BLaER1 (cell line): ENCODE measurements around the gene CNIH3.

Source experiments
- H3K27ac ChIP-seq: shearing (Covaris generic); formaldehyde crosslinking; 2 replicates; pipeline ENCODE4 v1.8.1; 2022
- H3K27me3 ChIP-seq: shearing (Covaris generic); formaldehyde crosslinking; 2 replicates; pipeline ENCODE4 v1.8.1; 2022
- H3K36me3 ChIP-seq: shearing (Covaris generic); formaldehyde crosslinking; 2 replicates; pipeline ENCODE4 v1.8.1; 2022
- H3K4me1 ChIP-seq: shearing (Covaris generic); formaldehyde crosslinking; 2 replicates; pipeline ENCODE4 v1.8.1; 2022
- H3K4me2 ChIP-seq: shearing (Covaris generic); formaldehyde crosslinking; 2 replicates; pipeline ENCODE4 v1.8.1; 2022
- H3K4me3 ChIP-seq: shearing (Covaris generic); formaldehyde crosslinking; 2 replicates; pipeline ENCODE4 v1.8.1; 2022
- H3K9ac ChIP-seq: shearing (Covaris generic); formaldehyde crosslinking; 2 replicates; pipeline ENCODE4 v1.8.1; 2022
- H3K9me3 ChIP-seq: shearing (Covaris generic); formaldehyde crosslinking; 2 replicates; pipeline ENCODE4 v1.8.1; 2022
- H4K20me1 ChIP-seq: shearing (Covaris generic); formaldehyde crosslinking; 2 replicates; pipeline ENCODE4 v1.8.1; 2022
- Cebpa-rat ChIP-seq: shearing (Covaris generic); IDR thresholded peaks from 2 replicates; pipeline ENCODE4 v1.8.1; 2022

Gene CNIH3

DNA sequence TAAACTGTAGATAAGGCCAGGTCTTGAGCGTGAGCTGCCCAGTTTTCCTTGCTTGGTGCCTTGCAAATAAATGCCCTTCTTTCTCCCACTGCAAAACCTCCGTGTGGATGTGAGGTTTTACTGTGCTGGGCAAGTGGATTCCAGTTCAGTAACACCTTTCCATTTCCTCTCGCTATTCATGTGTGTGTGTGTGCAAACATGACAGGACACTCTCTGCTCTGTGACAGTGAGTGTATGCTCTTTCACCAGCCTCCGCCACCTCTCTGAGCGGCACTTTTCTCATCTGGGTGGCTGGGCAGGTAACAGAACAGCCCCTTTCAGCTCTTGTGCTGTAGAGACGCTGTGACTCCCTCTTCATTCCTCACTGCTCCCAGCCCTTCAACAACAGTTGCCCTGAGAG, 23.9 kb downstream of the CNIH3 start:
- Histone ChIP-seq H3K27me3 (no peaks in the 10 kb centered on the region), H3K27ac (no peak overlapping the region), H3K4me2 (peak overlapping the region; percentile 85), H3K9ac (no peak overlapping the region), H3K9me3 (no peaks in the 10 kb centered on the region), H3K36me3 (no peaks in the 10 kb centered on the region), H3K4me3 (no peak overlapping the region), H3K4me1 (peaks cover 37% of the 10 kb centered on the region), H4K20me1 (no peaks in the 10 kb centered on the region)
- TF ChIP-seq Cebpa-rat: no peak

DNA sequence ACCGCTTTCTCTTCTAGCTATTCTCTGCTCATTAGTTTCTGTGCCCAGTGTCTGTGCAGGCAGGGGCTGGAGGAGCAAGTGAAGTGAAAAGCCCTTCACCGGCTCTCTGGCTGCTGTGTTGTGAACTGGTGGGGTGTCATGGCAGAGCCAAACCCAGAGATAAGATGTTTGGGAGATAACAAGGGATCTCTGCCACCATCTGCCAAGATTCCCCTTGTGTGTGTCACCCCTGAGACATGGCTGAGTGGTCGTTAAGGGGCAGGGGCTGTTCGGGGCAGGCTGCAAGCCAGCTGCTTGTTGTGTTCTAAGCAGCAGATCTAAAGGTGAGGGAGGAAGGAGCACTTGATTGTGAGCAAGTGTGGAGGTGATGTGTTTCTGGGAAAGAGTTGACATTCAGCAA, 24.5 kb downstream of the CNIH3 start:
- H3K36me3 ChIP-seq: no peaks in the 10 kb centered on the region
- peak overlapping the region; percentile 85 for H3K4me2 ChIP-seq
- H3K27me3 ChIP-seq: no peaks in the 10 kb centered on the region
- peaks cover 37% of the 10 kb centered on the region for H3K4me1 ChIP-seq
- H3K27ac ChIP-seq: no peak overlapping the region
- H4K20me1 ChIP-seq: no peaks in the 10 kb centered on the region
- H3K9ac ChIP-seq: no peak overlapping the region
- no peaks in the 10 kb centered on the region for H3K9me3 ChIP-seq
- TF ChIP-seq Cebpa-rat: no peak
- peak overlapping the region; percentile 4; the same call in 1 of the 2 replicates for H3K4me3 ChIP-seq

GRCh38 chr1:224641030-224641429, 24.9 kb downstream of the CNIH3 start:
- H3K9ac ChIP-seq: no peak overlapping the region

GRCh38 chr1:224643653-224644052, 27.5 kb downstream of the CNIH3 start:
- Histone ChIP-seq H3K27ac (no peak overlapping the region), H3K36me3 (no peaks in the 10 kb centered on the region), H3K9me3 (no peaks in the 10 kb centered on the region), H3K4me3 (no peak overlapping the region), H3K27me3 (no peaks in the 10 kb centered on the region), H3K9ac (no peak overlapping the region), H4K20me1 (no peaks in the 10 kb centered on the region), H3K4me1 (peaks cover 26% of the 10 kb centered on the region), H3K4me2 (no peak overlapping the region)
- no peak for TF ChIP-seq Cebpa-rat

More at GRCh38 chr1:224641030-224641429, 24.9 kb downstream of the CNIH3 start:
- H3K4me1 ChIP-seq: peaks cover 37% of the 10 kb centered on the region
- no peaks in the 10 kb centered on the region for H3K36me3 ChIP-seq
- H4K20me1 ChIP-seq: no peaks in the 10 kb centered on the region
- H3K4me2 ChIP-seq: peak overlapping the region; percentile 85
- H3K27me3 ChIP-seq: no peaks in the 10 kb centered on the region
- H3K4me3 ChIP-seq: peak overlapping the region; percentile 4; the same call in 1 of the 2 replicates
- H3K27ac ChIP-seq: no peak overlapping the region
- TF ChIP-seq Cebpa-rat: no peak
- no peaks in the 10 kb centered on the region for H3K9me3 ChIP-seq

GRCh38 chr1:224644553-224645154, 28.5 kb downstream of the CNIH3 start:
- H3K9me3 ChIP-seq: no peaks in the 10 kb centered on the region

GRCh38 chr1:224647449-224647848, 31.3 kb downstream of the CNIH3 start:
- Histone ChIP-seq H3K4me1 (no peaks in the 10 kb centered on the region), H3K4me2 (no peak overlapping the region), H3K9ac (no peak overlapping the region), H3K9me3 (no peaks in the 10 kb centered on the region), H3K4me3 (no peak overlapping the region), H4K20me1 (no peaks in the 10 kb centered on the region), H3K27ac (no peak overlapping the region), H3K36me3 (no peaks in the 10 kb centered on the region), H3K27me3 (no peaks in the 10 kb centered on the region)
- TF ChIP-seq Cebpa-rat: no peak

More at GRCh38 chr1:224644553-224645154, 28.5 kb downstream of the CNIH3 start:
- no peak for TF ChIP-seq Cebpa-rat
- H3K36me3 ChIP-seq: no peaks in the 10 kb centered on the region
- H3K9ac ChIP-seq: no peak overlapping the region
- H3K27ac ChIP-seq: no peak overlapping the region
- H3K4me1 ChIP-seq: peaks cover 26% of the 10 kb centered on the region
- H4K20me1 ChIP-seq: no peaks in the 10 kb centered on the region
- no peaks in the 10 kb centered on the region for H3K27me3 ChIP-seq
- H3K4me2 ChIP-seq: no peak overlapping the region
- no peak overlapping the region for H3K4me3 ChIP-seq

- no peaks in the 10 kb centered on the region for H3K9me3 ChIP-seq
- H3K9ac ChIP-seq: no peak overlapping the region
- no peaks in the 10 kb centered on the region for H3K36me3 ChIP-seq
- H3K4me1 ChIP-seq: no peaks in the 10 kb centered on the region
- H3K27ac ChIP-seq: no peak overlapping the region
- no peak for TF ChIP-seq Cebpa-rat
- no peak overlapping the region for H3K4me3 ChIP-seq
- no peaks in the 10 kb centered on the region for H3K27me3 ChIP-seq
- H3K4me2 ChIP-seq: no peak overlapping the region
- no peaks in the 10 kb centered on the region for H4K20me1 ChIP-seq
Measured at GRCh38 chr1:224650290-224650689, 34.2 kb downstream of the CNIH3 start.

GRCh38 chr1:224651188-224651587, 35.1 kb downstream of the CNIH3 start:
- no peak for TF ChIP-seq Cebpa-rat
- H4K20me1 ChIP-seq: no peaks in the 10 kb centered on the region
- no peaks in the 10 kb centered on the region for H3K4me1 ChIP-seq
- H3K9me3 ChIP-seq: no peaks in the 10 kb centered on the region
- H3K36me3 ChIP-seq: no peaks in the 10 kb centered on the region
- H3K9ac ChIP-seq: no peak overlapping the region
- no peaks in the 10 kb centered on the region for H3K27me3 ChIP-seq
- H3K4me2 ChIP-seq: no peak overlapping the region
- no peak overlapping the region for H3K4me3 ChIP-seq
- H3K27ac ChIP-seq: no peak overlapping the region

GRCh38 chr1:224656392-224656791, 40.3 kb downstream of the CNIH3 start:
- Histone ChIP-seq H3K9ac (no peak overlapping the region), H3K36me3 (no peaks in the 10 kb centered on the region), H3K27me3 (no peaks in the 10 kb centered on the region), H3K4me2 (no peak overlapping the region), H3K27ac (no peak overlapping the region), H4K20me1 (no peaks in the 10 kb centered on the region), H3K4me1 (no peaks in the 10 kb centered on the region), H3K4me3 (no peak overlapping the region), H3K9me3 (no peaks in the 10 kb centered on the region)
- TF ChIP-seq Cebpa-rat: no peak

DNA sequence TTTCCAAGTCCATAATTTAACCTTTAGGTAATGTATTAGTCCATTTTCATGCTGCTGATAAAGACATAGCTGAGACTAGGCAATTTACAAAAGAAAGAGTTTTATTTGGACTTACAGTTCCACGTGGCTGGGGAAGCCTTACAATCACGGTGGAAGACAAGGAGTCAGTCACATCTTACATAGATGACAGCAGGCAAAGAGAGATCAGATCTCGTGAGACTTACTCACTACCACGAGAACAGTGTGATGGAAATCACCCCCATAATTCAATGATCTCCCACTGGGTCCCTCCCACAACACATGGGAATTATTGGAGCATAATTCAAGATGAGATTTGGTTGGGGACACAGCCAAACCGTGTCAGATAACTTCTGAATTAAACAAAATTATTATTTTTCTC, 44.0 kb downstream of the CNIH3 start:
- Histone ChIP-seq H3K27ac (no peak overlapping the region), H3K9me3 (no peaks in the 10 kb centered on the region), H4K20me1 (no peaks in the 10 kb centered on the region), H3K9ac (no peak overlapping the region), H3K27me3 (no peaks in the 10 kb centered on the region), H3K4me3 (no peak overlapping the region), H3K36me3 (no peaks in the 10 kb centered on the region), H3K4me1 (no peaks in the 10 kb centered on the region), H3K4me2 (no peak overlapping the region)
- TF ChIP-seq Cebpa-rat: no peak

DNA sequence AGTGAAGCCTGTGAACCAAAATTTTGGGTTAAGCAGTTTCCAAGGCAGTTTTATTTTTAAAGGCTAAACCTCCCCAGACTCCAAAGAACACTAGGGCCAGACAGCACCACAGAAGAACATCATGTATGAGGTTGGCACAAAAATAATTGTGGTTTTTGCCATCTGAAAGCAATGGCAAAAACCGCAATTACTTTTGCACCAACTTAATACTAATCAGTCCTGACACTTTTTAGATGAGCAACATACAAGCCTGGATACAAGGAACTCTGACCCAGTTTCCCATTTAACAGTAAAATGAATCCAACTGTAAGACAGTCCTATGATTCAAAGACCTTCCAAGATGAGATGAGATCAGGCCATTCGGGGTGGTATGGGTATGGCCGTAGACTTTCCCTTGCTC, 46.8 kb downstream of the CNIH3 start:
- Histone ChIP-seq H4K20me1 (no peaks in the 10 kb centered on the region), H3K36me3 (no peaks in the 10 kb centered on the region), H3K9me3 (no peaks in the 10 kb centered on the region), H3K4me3 (no peak overlapping the region), H3K4me1 (no peaks in the 10 kb centered on the region), H3K27ac (no peak overlapping the region), H3K4me2 (no peak overlapping the region), H3K9ac (no peak overlapping the region), H3K27me3 (no peaks in the 10 kb centered on the region)
- TF ChIP-seq Cebpa-rat: no peak
